Testis (tissue), 3 donors: ENCODE results near the gene CASTOR1. TPM values are rescaled to one million over a fixed set of nuclear protein-coding genes. Genes with fewer than 3 reads are reported as not detected.
A peak's percentile ranks its signal among the peaks of the same experiment; 100 is the strongest.

Experiments
- DNase-seq: peaks from one replicate; pipeline ENCODE4 v3.0.0-alpha.2; 2019
- H3K27ac ChIP-seq, 2 donors: fragments of 200-600 bp; sonication (generic); one replicate each; pipeline ENCODE4 v1.5.1; 2019
- H3K27me3 ChIP-seq: fragments of 200-600 bp; sonication (generic); one replicate; pipeline ENCODE4 v1.5.1; 2019
- H3K36me3 ChIP-seq: fragments of 200-600 bp; sonication (generic); one replicate; pipeline ENCODE4 v1.5.1; 2017; ENCODE audit warnings: low read depth; ENCODE audit errors: missing control alignments
- H3K4me1 ChIP-seq: fragments of 200-600 bp; sonication (generic); one replicate; pipeline ENCODE4 v1.5.1; 2019
- H3K4me3 ChIP-seq, 2 donors: fragments of 200-600 bp; sonication (generic); one replicate each; pipeline ENCODE4 v1.5.1; 2017 to 2019
- H3K9me3 ChIP-seq: fragments of 200-600 bp; sonication (generic); one replicate; pipeline ENCODE4 v1.5.1; 2017
- POLR2A ChIP-seq: fragments of 450-650 bp; IDR thresholded peaks from one replicate; pipeline ENCODE4 v1.6.1; 2017; ENCODE audit warnings: antibody characterized with exemption, mild to moderate bottlenecking, moderate library complexity
- WGBS, 2 donors: methylation state at CpG; one replicate each; pipeline ENCODE4 v1.1.5; 2018; 5-methylcytosine and 5-hydroxymethylcytosine counted together
- intact Hi-C: fragments of 100-400 bp; cut with DNase I; formaldehyde crosslinking; loops from one replicate; pipeline ENCODE4 v1.15.1; 2023; ENCODE audit warnings: low total_unique reads
- polyA plus RNA-seq: library from polyadenylated mRNA; stranded (reverse); fragments of 350-450 nt; fragmentation: Illumina TruSeq; extraction: RNeasy Lipid Tissue Mini Kit (QIAGEN cat#74804); gene quantifications from one replicate; pipeline ENCODE4 v1.2.3, GENCODE V29; 2014; ENCODE audit warnings: low read depth, low replicate concordance; ENCODE audit not compliant: insufficient read depth
- total RNA-seq, 2 donors: library from RNA; depleted of rRNA; stranded (reverse); fragments of >200 nt; gene quantifications; one replicate each; pipeline ENCODE4 v1.2.3, GENCODE V29; 2016
- TF ChIP-seq, protein P1 (sequence below), 3 experiments: fragments of 450-650 bp in 2 of 3; fragments of 200-600 bp in 1 of 3; sonication (generic) in 1 of 3; IDR thresholded peaks; one replicate each; pipeline ENCODE4 v1.5.1; 2016 to 2019; ENCODE audit warnings: antibody characterized with exemption in 3 of 3, mild to moderate bottlenecking in 2 of 3, moderate library complexity in 1 of 3

CASTOR1 gene
- total and polyA plus RNA-seq, 3 donors from 2014 or later = 32.8 to 71.4 (median 36.7) TPM

DNA sequence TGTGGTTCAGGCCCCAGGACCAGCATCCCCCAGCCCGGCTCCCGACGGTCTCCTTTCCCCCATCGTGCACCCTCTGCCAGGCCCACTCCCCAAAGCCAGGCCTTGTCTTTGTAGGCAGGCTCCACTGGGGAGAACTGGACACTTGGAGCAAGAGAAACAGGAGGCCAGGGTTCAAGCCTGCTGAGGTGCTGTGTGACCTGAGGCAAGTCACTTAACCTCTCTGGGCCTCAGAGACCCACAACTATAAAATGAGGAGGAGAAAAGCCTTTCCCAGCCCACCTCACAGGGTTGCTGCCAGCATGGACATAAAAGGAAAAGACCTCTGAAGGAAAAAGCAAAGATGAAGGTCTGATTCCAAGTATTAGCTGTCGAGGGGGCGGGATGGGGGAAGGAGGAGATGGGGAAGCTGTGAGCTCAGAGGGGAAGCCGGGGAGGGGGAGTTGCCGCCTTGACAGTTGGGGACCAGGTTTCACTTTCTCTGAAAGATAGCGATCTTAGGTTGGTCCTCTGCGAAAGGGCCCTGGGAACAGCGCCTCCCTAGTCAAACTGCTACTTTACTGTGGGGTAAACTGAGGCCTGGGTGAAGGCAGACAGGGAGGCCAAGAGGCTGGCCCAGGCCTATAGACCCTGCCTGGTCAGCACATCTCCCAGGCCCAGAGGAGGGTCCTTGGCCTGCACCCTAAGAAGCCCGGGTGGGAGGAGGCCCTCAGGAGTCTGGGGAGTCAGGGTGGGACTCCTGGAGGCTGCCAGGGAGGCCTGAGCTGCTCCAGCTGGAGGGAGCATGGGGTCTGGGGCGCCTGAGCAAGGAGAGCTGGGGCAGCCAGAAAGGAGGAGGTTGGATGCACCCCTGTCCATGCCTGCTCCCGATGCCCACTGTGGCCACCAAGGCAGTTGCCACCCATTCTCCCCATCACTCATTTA lies 21.7 kb downstream of the CASTOR1 start:
- H3K9me3 ChIP-seq = no peaks in the 10 kb centered on the region
- 86 to 87% methylated on average over 10 to 14 of the region's 14 CpGs for WGBS, 2 donors
- peaks cover 4% of the 10 kb centered on the region for H3K4me1 ChIP-seq
- no peaks in the 10 kb centered on the region for H3K27me3 ChIP-seq
- no peak for DNase-seq
- no peak overlapping the region for H3K4me3 ChIP-seq
- intact Hi-C loops = loop anchor here (10.0 kb wide), 1 partner anchor 563 kb away; no protein-coding TSS in a partner anchor
- no peaks in the 10 kb centered on the region for H3K36me3 ChIP-seq
- TF ChIP-seq POLR2A = no peak
- TF ChIP-seq, protein P1, sequence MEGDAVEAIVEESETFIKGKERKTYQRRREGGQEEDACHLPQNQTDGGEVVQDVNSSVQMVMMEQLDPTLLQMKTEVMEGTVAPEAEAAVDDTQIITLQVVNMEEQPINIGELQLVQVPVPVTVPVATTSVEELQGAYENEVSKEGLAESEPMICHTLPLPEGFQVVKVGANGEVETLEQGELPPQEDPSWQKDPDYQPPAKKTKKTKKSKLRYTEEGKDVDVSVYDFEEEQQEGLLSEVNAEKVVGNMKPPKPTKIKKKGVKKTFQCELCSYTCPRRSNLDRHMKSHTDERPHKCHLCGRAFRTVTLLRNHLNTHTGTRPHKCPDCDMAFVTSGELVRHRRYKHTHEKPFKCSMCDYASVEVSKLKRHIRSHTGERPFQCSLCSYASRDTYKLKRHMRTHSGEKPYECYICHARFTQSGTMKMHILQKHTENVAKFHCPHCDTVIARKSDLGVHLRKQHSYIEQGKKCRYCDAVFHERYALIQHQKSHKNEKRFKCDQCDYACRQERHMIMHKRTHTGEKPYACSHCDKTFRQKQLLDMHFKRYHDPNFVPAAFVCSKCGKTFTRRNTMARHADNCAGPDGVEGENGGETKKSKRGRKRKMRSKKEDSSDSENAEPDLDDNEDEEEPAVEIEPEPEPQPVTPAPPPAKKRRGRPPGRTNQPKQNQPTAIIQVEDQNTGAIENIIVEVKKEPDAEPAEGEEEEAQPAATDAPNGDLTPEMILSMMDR (IDR thresholded peaks at IDR 0.05) = no peak
- no peak overlapping the region for H3K27ac ChIP-seq

DNA sequence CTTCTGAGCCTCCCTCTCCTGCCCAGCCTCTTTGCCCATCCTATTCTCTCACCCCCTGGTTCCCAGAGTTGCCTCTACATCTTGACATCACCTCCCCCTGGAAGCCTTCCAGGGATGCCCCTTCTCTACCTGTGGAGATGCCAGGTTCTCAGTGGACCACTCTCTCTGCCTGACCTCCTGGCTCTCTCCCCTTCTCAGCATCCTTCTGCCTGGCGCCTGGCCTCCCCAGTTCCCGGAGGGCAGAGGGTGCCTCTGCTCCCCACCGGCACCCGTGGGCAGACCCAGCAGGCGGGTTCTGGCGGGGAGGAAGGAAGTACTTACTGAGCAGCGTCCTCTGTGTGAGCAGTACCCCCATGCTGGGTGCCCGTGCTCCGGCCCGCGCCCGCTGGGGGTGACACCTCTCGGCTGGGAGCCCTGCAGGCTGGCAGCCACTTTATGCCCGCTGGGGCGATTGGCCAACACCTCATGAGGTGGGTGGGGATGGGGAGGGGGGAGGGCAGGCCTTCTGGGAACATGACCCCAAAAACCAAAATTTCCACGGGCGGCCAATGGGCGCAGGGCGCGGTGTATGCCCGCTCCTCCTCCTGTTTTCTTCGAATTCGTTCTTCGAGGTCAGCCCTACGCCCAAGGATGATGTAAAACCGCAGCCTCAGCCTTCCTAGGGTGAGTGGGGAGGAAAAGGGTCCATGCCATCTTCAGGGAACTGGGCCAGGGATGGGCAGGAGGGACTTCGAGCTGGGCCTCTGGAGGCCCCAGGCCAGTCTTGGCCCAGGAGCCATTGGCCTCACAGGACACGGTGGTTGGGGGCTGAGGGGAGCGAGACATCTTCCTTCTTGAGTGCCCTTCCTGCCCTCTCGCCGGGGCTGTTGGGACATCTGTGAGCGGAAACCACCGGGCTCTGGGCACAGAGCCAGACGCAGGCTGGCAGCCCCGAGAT lies 22.6 kb downstream of the CASTOR1 start, which contains the start of gene OSM:
OSM (minus strand) TSS at position 407 of the 937 bp plus-strand sequence; CDS start at position 355, 52 bp downstream.
- H3K4me3 ChIP-seq = peak within 1 kb of the TSS in 1 of 2 donors; percentile 7
- TF ChIP-seq POLR2A = no peak
- TF ChIP-seq, protein P1 (IDR thresholded peaks at IDR 0.05) = no peak
- no peaks in the 10 kb centered on the region for H3K36me3 ChIP-seq
- no peaks in the 10 kb centered on the region for H3K27me3 ChIP-seq
- intact Hi-C loops = loop anchor here (10.0 kb wide), 1 partner anchor 562 kb away; no protein-coding TSS in a partner anchor
- H3K9me3 ChIP-seq = no peaks in the 10 kb centered on the region
- DNase-seq = peak; percentile 49
- no peak within 1 kb of the TSS for H3K27ac ChIP-seq
- H3K4me1 ChIP-seq = peaks cover 4% of the 10 kb centered on the region
- WGBS, 2 donors = 88 to 91% methylated on average over 22 to 35 of the region's 35 CpGs

DNA sequence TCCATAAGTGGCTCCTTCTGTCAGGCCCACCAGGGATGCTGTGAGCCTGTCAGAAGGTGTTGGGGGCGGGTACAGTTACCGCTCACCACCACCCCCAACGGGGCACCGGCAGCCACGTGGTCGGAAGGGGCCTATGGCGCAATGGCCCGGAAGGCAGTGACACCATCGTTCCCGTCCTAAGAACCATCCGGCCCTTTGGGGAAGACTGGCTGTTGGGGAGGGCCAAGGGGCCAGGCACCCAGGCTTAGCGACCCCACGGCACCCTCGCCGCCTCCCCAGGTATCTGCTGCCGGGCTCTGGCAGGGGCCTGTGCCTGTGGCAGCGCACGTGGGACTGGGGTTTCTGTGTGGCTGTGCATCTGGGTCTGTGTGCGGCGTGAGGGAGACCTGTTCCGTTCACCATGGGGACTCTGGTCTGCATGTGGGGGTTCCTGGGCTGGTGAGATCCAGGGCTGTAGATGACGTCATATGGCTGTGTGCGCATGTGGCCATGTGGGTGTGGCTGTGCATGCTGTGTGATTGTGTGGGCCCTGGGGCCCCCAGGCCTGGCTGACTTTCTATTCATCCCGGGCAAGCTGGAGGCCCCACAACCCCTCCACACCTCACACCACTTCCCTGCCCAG lies 23.4 kb downstream of the CASTOR1 start:
- no peaks in the 10 kb centered on the region for H3K36me3 ChIP-seq
- H3K4me3 ChIP-seq = peak overlapping the region in 1 of 2 donors; percentile 7
- H3K27me3 ChIP-seq = no peaks in the 10 kb centered on the region
- WGBS, 2 donors = 67 to 82% methylated on average over 10 to 24 of the region's 24 CpGs
- no peaks in the 10 kb centered on the region for H3K9me3 ChIP-seq
- DNase-seq = no peak
- TF ChIP-seq, protein P1 (IDR thresholded peaks at IDR 0.05) = no peak
- intact Hi-C loops = loop anchor here (10.0 kb wide), 1 partner anchor 561 kb away; no protein-coding TSS in a partner anchor
- peaks cover 4% of the 10 kb centered on the region for H3K4me1 ChIP-seq
- H3K27ac ChIP-seq = no peak overlapping the region

DNA sequence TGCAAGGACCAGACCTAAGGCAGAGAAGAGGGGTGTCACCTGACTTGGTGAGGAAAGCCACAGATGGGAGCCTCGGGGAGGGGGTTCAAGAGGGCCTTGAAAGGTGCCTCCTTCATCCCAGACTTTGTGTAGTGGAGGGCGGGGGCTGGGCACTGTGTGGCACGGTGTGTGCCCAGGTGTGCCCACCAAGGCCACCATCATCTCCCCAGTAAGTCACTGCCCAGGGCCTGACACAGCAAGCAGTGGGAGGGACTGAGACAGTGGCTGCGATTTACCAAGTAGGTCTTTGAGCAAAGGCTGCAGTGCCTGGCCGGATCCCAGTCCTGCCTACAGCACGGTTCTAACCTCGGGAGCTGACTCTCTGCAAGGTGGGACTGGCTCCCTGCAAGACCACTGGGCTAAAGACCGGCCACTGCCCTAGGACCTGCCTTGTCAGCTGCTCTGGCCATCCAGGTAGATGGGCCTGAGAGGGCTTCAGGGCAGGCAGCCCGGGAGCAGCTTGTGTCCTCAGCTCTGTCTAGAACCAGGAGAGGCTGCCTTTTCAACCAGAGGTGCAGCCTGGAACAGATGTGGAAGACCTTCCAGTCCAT lies 24.1 kb downstream of the CASTOR1 start:
- no peaks in the 10 kb centered on the region for H3K27me3 ChIP-seq
- no peak overlapping the region for H3K27ac ChIP-seq
- intact Hi-C loops = loop anchor here (10.0 kb wide), 1 partner anchor 560 kb away; no protein-coding TSS in a partner anchor

More for the DNA sequence above, 24.1 kb downstream of the CASTOR1 start:
- TF ChIP-seq, protein P1 (IDR thresholded peaks at IDR 0.05) = no peak
- TF ChIP-seq POLR2A = no peak
- H3K4me1 ChIP-seq = peaks cover 4% of the 10 kb centered on the region
- H3K36me3 ChIP-seq = no peaks in the 10 kb centered on the region
- H3K4me3 ChIP-seq = no peak overlapping the region
- H3K9me3 ChIP-seq = no peaks in the 10 kb centered on the region
- DNase-seq = no peak
- WGBS, 2 donors = 88 to 96% methylated on average over 3 to 9 of the region's 9 CpGs
